K562 (cell line): ENCODE results near the gene SYNRG. TPM values are rescaled to one million over a fixed set of nuclear protein-coding genes. Genes with fewer than 3 reads are reported as not detected.

Experiments
- ATAC-seq: fragments of 200-7000 bp; cut with Tn5 transposase; 3 replicates; pipeline ENCODE4 v1.9.1; 2020; ENCODE audit warnings: moderate library complexity
- BruUV-seq: library from RNA; stranded (reverse); fragments of 400-500 nt; replicated peaks from 2 replicates; lab custom pipeline; 2021; lab: Mats Ljungman, UMichigan
- CTCF ChIA-PET: fragments of 300-600 bp; formaldehyde crosslinking; extraction: SDS; loops from one replicate; lab custom pipeline; 2021; ENCODE audit warnings: low intra/inter-chr PET ratio; lab: Yijun Ruan, JAX
- POLR2A ChIA-PET: fragments of 300-600, 350-650 bp; sonication (Branson Sonifier 250); formaldehyde crosslinking; extraction: SDS; loops from one replicate; lab custom pipeline; 2021; ENCODE audit warnings: antibody characterized with exemption, inconsistent platforms; lab: Yijun Ruan, JAX
- DNase-seq, 4 experiments: peaks; one replicate each; pipeline versions ENCODE4 v3.0.0 to v3.0.0-alpha.2; 2011 to 2018; ENCODE audit warnings: low spot score in 3 of 4, mixed read lengths in 3 of 4; ENCODE audit errors: extremely low read depth in 1 of 4
- FAIRE-seq: peaks from 2 replicates; lab custom pipeline; 2011; peaks lifted over from hg19 to GRCh38; lab: Jason Lieb, UNC
- H2AFZ ChIP-seq: 2 replicates; pipeline ENCODE4 v1.6.0; 2011; ENCODE audit warnings: low read depth, low read length, control low read depth, inconsistent platforms
- H3K27ac ChIP-seq: fragments of 200-600 bp; 3 replicates; pipeline ENCODE4 v1.8.0; 2011; ENCODE audit warnings: low read depth, mild to moderate bottlenecking, control low read depth, inconsistent platforms, low read length, moderate library complexity, mixed read lengths; ENCODE audit errors: extremely low read depth
- H3K27me3 ChIP-seq, 2 experiments: fragments of 300-600 bp in 1 of 2; 2 replicates in 1 of 2; 3 replicates in 1 of 2; pipeline versions ENCODE4 v1.6.0 to v1.8.0; 2011; ENCODE audit warnings: inconsistent platforms in 2 of 2, low read length in 2 of 2, mild to moderate bottlenecking in 1 of 2, mixed read lengths in 1 of 2, moderate library complexity in 1 of 2; ENCODE audit not compliant: control insufficient read depth in 2 of 2, insufficient read depth in 2 of 2
- H3K36me3 ChIP-seq: fragments of 300-600 bp; 3 replicates; pipeline ENCODE4 v1.8.0; 2011; ENCODE audit warnings: mild to moderate bottlenecking, low read length, inconsistent platforms; ENCODE audit not compliant: control insufficient read depth, insufficient read depth
- H3K4me1 ChIP-seq, 2 experiments: fragments of 200-600 bp in 1 of 2; replicated peaks in 1 of 2; 2 replicates in 1 of 2; 3 replicates in 1 of 2; pipeline versions ENCODE4 v1.5.1 to v1.8.0; 2011; ENCODE audit warnings: inconsistent platforms in 2 of 2, low read length in 2 of 2, mild to moderate bottlenecking in 1 of 2, mixed read lengths in 1 of 2, moderate library complexity in 1 of 2; ENCODE audit not compliant: control insufficient read depth in 2 of 2, insufficient read depth in 2 of 2
- H3K4me2 ChIP-seq: 2 replicates; pipeline ENCODE4 v1.6.1; 2011; ENCODE audit warnings: low read length, control low read depth, inconsistent platforms, mixed read lengths; ENCODE audit not compliant: insufficient read depth
- H3K4me3 ChIP-seq: fragments of 200-600 bp; sonication (generic), shearing (Covaris generic); 2 replicates; pipeline ENCODE4 v1.5.1; 2016; ENCODE audit warnings: control low read depth, inconsistent platforms
- H3K79me2 ChIP-seq: fragments of 200-600 bp; 3 replicates; pipeline ENCODE4 v1.8.0; 2011; ENCODE audit warnings: low read length, inconsistent platforms; ENCODE audit not compliant: control insufficient read depth, insufficient read depth
- H3K9ac ChIP-seq, 2 experiments: 2 replicates each; pipeline versions ENCODE4 v1.6.0 to v1.6.1; 2011; ENCODE audit warnings: low read depth in 2 of 2, low read length in 2 of 2, control low read depth in 1 of 2, inconsistent platforms in 1 of 2, mild to moderate bottlenecking in 1 of 2, mixed read lengths in 1 of 2; ENCODE audit not compliant: insufficient read depth in 1 of 2
- H3K9me1 ChIP-seq: one replicate; pipeline ENCODE4 v1.6.0; 2011; ENCODE audit warnings: inconsistent platforms, mild to moderate bottlenecking, low read length, moderate library complexity; ENCODE audit not compliant: control insufficient read depth, insufficient read depth
- H3K9me3 ChIP-seq: replicated peaks from 2 replicates; pipeline ENCODE4 v1.5.1; 2011; ENCODE audit warnings: low read depth, low read length, inconsistent platforms; ENCODE audit not compliant: control insufficient read depth, insufficient read depth
- H4K20me1 ChIP-seq: replicated peaks from 2 replicates; pipeline ENCODE4 v1.6.1; 2011; ENCODE audit warnings: low read length, inconsistent platforms, mixed read lengths; ENCODE audit not compliant: control insufficient read depth, insufficient read depth
- ARID2 ChIP-seq: fragments of 450-650 bp; IDR thresholded peaks from 2 replicates; pipeline ENCODE4 v1.6.1; 2017; ENCODE audit warnings: antibody characterized with exemption, mild to moderate bottlenecking
- GABPB2 ChIP-seq: fragments of 250-450 bp; sonication (Bioruptor Pico); conservative IDR thresholded peaks from 2 replicates; pipeline ENCODE4 v1.5.1; 2021; ENCODE audit warnings: mild to moderate bottlenecking
- MCM7 ChIP-seq, 2 experiments: fragments of 450-650 bp; IDR thresholded peaks; 2 replicates each; pipeline ENCODE4 v1.6.1; 2016 to 2018
- RNF2 ChIP-seq: sonication (generic); IDR thresholded peaks from 2 replicates; pipeline ENCODE4 v1.6.1; 2016
- TEAD1 ChIP-seq, 2 experiments: fragments of 450-650 bp in 1 of 2; sonication (generic) in 1 of 2; formaldehyde crosslinking; IDR thresholded peaks; 2 replicates each; pipeline versions ENCODE4 v1.4.0 to v1.8.0; 2020 to 2022; ENCODE audit warnings: mild to moderate bottlenecking in 2 of 2, missing genetic modification reagents in 1 of 2
- ZBED1 ChIP-seq: IDR thresholded peaks from 2 replicates; pipeline ENCODE4 v1.6.1; 2014
- WGBS: fragments of 100-300 bp; shearing (Covaris generic); methylation state at CpG from one replicate; pipeline ENCODE4 v1.1.6; 2016; ENCODE audit warnings: low coverage, mixed read lengths; ENCODE audit not compliant: insufficient coverage; ENCODE audit errors: missing lambda C conversion rate; 5-methylcytosine and 5-hydroxymethylcytosine counted together
- in situ Hi-C: fragments of 300-500 bp; cut with MboI; formaldehyde crosslinking; loops from 4 replicates; pipeline ENCODE4 v1.15.0; 2018; ENCODE audit warnings: inconsistent platforms, mixed read lengths
- intact Hi-C: fragments of 100-400 bp; cut with micrococcal nuclease; formaldehyde crosslinking; loops from 2 replicates; pipeline ENCODE4 v1.14.2; 2022
- polyA plus RNA-seq, 8 experiments: library from polyadenylated mRNA; depleted of rRNA in 4 of 8; stranded (reverse) in 5 of 8; unstranded in 3 of 8; fragments of >200 nt; fragmentation: Nextera tagmentation in 2 of 8; fragmentation: Illumina TruSeq in 1 of 8; extraction: Ambion mirVana in 2 of 8; extraction: Trizol in 1 of 8; gene quantifications; 2 replicates each; pipeline versions ENCODE4 v1.2.1 to v1.2.3, GENCODE V29; 2011 to 2014; ENCODE audit warnings: inconsistent platforms in 1 of 8, missing spikeins in 1 of 8
- total RNA-seq, 7 experiments: library from RNA; depleted of rRNA in 6 of 7; stranded (reverse); fragments of >200 nt in 6 of 7; fragmentation: Illumina TruSeq in 2 of 7; extraction: Trizol in 2 of 7; gene quantifications; 2 replicates each; pipeline versions ENCODE4 v1.2.1 to v1.2.3, GENCODE V29; 2011 to 2021; ENCODE audit warnings: low replicate concordance in 1 of 7
- TF ChIP-seq, protein P1 (sequence below), 2 experiments: fragments of 200-800 bp in 1 of 2; sonication (Bioruptor generic) in 1 of 2; sonication (generic) in 1 of 2; formaldehyde crosslinking in 1 of 2; IDR thresholded peaks in 1 of 2; conservative IDR thresholded peaks in 1 of 2; 2 replicates each; pipeline versions ENCODE4 v1.5.0 to v1.6.1; 2016 to 2020; ENCODE audit warnings: missing compliant biosample characterization in 1 of 2, missing genetic modification characterization in 1 of 2, missing genetic modification reagents in 1 of 2
- TF ChIP-seq, protein P2 (sequence below): sonication (generic); formaldehyde crosslinking; IDR thresholded peaks from 2 replicates; pipeline ENCODE4 v1.8.0; 2022; ENCODE audit warnings: missing genetic modification reagents, mild to moderate bottlenecking, borderline replicate concordance
- TF ChIP-seq, protein P3 (sequence below): fragments of 250-450 bp; sonication (Bioruptor Pico); IDR thresholded peaks from 2 replicates; pipeline ENCODE4 v1.4.0; 2020; ENCODE audit warnings: borderline replicate concordance

Gene SYNRG
- total and polyA plus RNA-seq, 9 of the 15 experiments (the other 6 are each of a cell fraction or from before 2014, with no cell fraction given) = 2.9 to 28.2 (median 15.1) TPM

DNA sequence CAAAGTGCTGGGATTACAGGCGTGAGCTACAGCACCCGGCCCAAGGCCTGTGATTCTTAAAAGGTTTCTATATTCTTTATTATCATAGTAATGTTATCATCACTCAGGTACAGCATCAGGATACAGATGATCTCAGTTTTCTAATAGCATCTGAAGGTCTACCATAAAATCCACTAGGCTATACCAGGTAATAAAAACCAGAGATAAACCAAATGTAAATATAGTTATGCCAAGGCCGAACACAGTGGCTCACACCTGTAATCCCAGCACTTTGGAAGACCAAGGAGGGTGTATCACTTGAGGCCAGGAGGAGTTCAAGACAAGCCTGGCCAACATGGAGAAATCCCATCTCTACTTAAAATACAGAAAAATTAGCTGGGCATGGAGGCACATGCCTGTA lies 53.8 kb downstream of the SYNRG start:
- H3K27ac ChIP-seq = no peak overlapping the region
- no peaks in the 10 kb centered on the region for H3K4me1 ChIP-seq
- DNase-seq (no peak), FAIRE-seq (no peak), ATAC-seq (no peak)
- 87% methylated on average over 3 of the region's 3 CpGs for WGBS
- H3K4me2 ChIP-seq = no peak overlapping the region
- no peaks in the 10 kb centered on the region for H3K27me3 ChIP-seq
- H3K9me3 ChIP-seq = no peaks in the 10 kb centered on the region
- CTCF ChIA-PET = no interaction called here
- H4K20me1 ChIP-seq = no peaks in the 10 kb centered on the region
- peaks cover 48% of the 10 kb centered on the region for H3K36me3 ChIP-seq
- in situ Hi-C loops = no loop called here
- H3K79me2 ChIP-seq = no peaks in the 10 kb centered on the region
- no peak overlapping the region for H3K4me3 ChIP-seq
- no peak overlapping the region for H3K9ac ChIP-seq
- TF ChIP-seq GABPB2 (no peak), TEAD1 (CRISPR knock-in tag; IDR thresholded peaks at IDR 0.05) (no peak), ZBED1 (no peak), MCM7 (IDR thresholded peaks at IDR 0.05) (no peak), RNF2 (no peak), ARID2 (no peak)
- TF ChIP-seq, protein P1, sequence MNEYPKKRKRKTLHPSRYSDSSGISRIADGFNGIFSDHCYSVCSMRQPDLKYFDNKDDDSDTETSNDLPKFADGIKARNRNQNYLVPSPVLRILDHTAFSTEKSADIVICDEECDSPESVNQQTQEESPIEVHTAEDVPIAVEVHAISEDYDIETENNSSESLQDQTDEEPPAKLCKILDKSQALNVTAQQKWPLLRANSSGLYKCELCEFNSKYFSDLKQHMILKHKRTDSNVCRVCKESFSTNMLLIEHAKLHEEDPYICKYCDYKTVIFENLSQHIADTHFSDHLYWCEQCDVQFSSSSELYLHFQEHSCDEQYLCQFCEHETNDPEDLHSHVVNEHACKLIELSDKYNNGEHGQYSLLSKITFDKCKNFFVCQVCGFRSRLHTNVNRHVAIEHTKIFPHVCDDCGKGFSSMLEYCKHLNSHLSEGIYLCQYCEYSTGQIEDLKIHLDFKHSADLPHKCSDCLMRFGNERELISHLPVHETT (CRISPR knock-in tag; conservative IDR thresholded peaks at IDR 0.05 in 1 of 2, IDR thresholded peaks at IDR 0.05 in 1 of 2) = no peak
- TF ChIP-seq, protein P2, sequence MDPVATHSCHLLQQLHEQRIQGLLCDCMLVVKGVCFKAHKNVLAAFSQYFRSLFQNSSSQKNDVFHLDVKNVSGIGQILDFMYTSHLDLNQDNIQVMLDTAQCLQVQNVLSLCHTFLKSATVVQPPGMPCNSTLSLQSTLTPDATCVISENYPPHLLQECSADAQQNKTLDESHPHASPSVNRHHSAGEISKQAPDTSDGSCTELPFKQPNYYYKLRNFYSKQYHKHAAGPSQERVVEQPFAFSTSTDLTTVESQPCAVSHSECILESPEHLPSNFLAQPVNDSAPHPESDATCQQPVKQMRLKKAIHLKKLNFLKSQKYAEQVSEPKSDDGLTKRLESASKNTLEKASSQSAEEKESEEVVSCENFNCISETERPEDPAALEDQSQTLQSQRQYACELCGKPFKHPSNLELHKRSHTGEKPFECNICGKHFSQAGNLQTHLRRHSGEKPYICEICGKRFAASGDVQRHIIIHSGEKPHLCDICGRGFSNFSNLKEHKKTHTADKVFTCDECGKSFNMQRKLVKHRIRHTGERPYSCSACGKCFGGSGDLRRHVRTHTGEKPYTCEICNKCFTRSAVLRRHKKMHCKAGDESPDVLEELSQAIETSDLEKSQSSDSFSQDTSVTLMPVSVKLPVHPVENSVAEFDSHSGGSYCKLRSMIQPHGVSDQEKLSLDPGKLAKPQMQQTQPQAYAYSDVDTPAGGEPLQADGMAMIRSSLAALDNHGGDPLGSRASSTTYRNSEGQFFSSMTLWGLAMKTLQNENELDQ = no peak
- TF ChIP-seq, protein P3, sequence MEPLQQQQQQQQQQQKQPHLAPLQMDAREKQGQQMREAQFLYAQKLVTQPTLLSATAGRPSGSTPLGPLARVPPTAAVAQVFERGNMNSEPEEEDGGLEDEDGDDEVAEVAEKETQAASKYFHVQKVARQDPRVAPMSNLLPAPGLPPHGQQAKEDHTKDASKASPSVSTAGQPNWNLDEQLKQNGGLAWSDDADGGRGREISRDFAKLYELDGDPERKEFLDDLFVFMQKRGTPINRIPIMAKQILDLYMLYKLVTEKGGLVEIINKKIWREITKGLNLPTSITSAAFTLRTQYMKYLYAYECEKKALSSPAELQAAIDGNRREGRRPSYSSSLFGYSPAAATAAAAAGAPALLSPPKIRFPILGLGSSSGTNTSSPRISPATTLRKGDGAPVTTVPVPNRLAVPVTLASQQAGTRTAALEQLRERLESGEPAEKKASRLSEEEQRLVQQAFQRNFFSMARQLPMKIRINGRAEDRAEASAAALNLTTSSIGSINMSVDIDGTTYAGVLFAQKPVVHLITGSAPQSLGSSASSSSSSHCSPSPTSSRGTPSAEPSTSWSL (CRISPR knock-in tag) = no peak
- H3K9me1 ChIP-seq = no peaks in the 10 kb centered on the region
- H2AFZ ChIP-seq = no peak overlapping the region
- intact Hi-C loops = no loop called here
- POLR2A ChIA-PET = interaction anchor here (0.6 to 0.7 kb wide), 2 partner anchors 13 to 838 kb away, joined by 3 read pairs; no protein-coding TSS in a partner anchor
- no TSS peak for BruUV-seq
